K562 (cell line): ENCODE measurements around the gene HPS3. TPM values are rescaled to one million over a fixed set of nuclear protein-coding genes. Genes with fewer than 3 reads are reported as not detected.
A peak's percentile ranks its signal among the peaks of the same experiment; 100 is the strongest.

Experiments used
- ATF2 ChIP-seq: sonication (generic); formaldehyde crosslinking; IDR thresholded peaks from 2 replicates; pipeline ENCODE4 v1.8.1; 2022; ENCODE audit warnings: missing genetic modification reagents
- CEBPZ ChIP-seq: fragments of 150-350 bp; IDR thresholded peaks from 2 replicates; pipeline ENCODE4 v1.6.1; 2014; ENCODE audit warnings: low read depth, mild to moderate bottlenecking, low read length, borderline replicate concordance
- DLX4 ChIP-seq: fragments of 250-450 bp; sonication (Bioruptor Pico); IDR thresholded peaks from 2 replicates; pipeline ENCODE4 v1.6.1; 2021; ENCODE audit warnings: mild to moderate bottlenecking
- ELK1 ChIP-seq: sonication (generic); formaldehyde crosslinking; IDR thresholded peaks from 2 replicates; pipeline ENCODE4 v1.8.1; 2022; ENCODE audit warnings: missing genetic modification reagents
- FOXP4 ChIP-seq: sonication (generic); formaldehyde crosslinking; IDR thresholded peaks from 2 replicates; pipeline ENCODE4 v1.8.0; 2022; ENCODE audit warnings: mild to moderate bottlenecking, missing genetic modification reagents, borderline replicate concordance
- LEF1 ChIP-seq: fragments of 450-650 bp; IDR thresholded peaks from 2 replicates; pipeline ENCODE4 v1.6.1; 2016; ENCODE audit warnings: mild to moderate bottlenecking
- NCOR1 ChIP-seq: fragments of 450-650 bp; IDR thresholded peaks from 2 replicates; pipeline ENCODE4 v1.6.1; 2016; ENCODE audit warnings: mild to moderate bottlenecking, moderate library complexity
- NR2C1 ChIP-seq, 2 experiments: fragments of 450-650 bp; IDR thresholded peaks; 2 replicates each; pipeline ENCODE4 v1.6.1; 2017; ENCODE audit warnings: mild to moderate bottlenecking in 2 of 2, antibody characterized with exemption in 1 of 2, inconsistent platforms in 1 of 2, missing compliant biosample characterization in 1 of 2, missing genetic modification characterization in 1 of 2
- POLR2A ChIP-seq: fragments of 450-650 bp; conservative IDR thresholded peaks from 2 replicates; pipeline ENCODE4 v1.6.1; 2016
- PREB ChIP-seq: sonication (generic); formaldehyde crosslinking; IDR thresholded peaks from 2 replicates; pipeline ENCODE4 v1.8.1; 2023; ENCODE audit warnings: mild to moderate bottlenecking, missing genetic modification reagents
- RBFOX2 ChIP-seq: fragments of 200-400 bp; formaldehyde crosslinking; IDR thresholded peaks from 2 replicates; pipeline ENCODE4 v1.6.1; 2017; ENCODE audit warnings: low read depth, mild to moderate bottlenecking, low read length, moderate library complexity
- RFX5 ChIP-seq: IDR thresholded peaks from 2 replicates; pipeline ENCODE4 v1.6.1; 2011; ENCODE audit warnings: low read depth, mild to moderate bottlenecking, improper control_type of control experiment, low read length
- THRAP3 ChIP-seq: fragments of 450-650 bp; IDR thresholded peaks from 2 replicates; pipeline ENCODE4 v1.6.1; 2016; ENCODE audit warnings: mild to moderate bottlenecking, inconsistent platforms, borderline replicate concordance
- U2AF2 ChIP-seq: fragments of 200-400 bp; formaldehyde crosslinking; optimal IDR thresholded peaks from 2 replicates; pipeline ENCODE3; 2017; ENCODE audit warnings: low read depth, mild to moderate bottlenecking, low read length
- YBX1 ChIP-seq: fragments of 450-650 bp; IDR thresholded peaks from 2 replicates; pipeline ENCODE4 v1.7.1; 2016; ENCODE audit warnings: mild to moderate bottlenecking
- ZBTB26 ChIP-seq: fragments of 450-650 bp; formaldehyde crosslinking; IDR thresholded peaks from 2 replicates; pipeline ENCODE4 v1.4.0; 2022; ENCODE audit warnings: missing genetic modification characterization
- ZNF23 ChIP-seq: fragments of 250-450 bp; sonication (Bioruptor Pico); IDR thresholded peaks from 2 replicates; pipeline ENCODE4 v1.4.0; 2020; ENCODE audit warnings: mild to moderate bottlenecking
- polyA plus RNA-seq, 8 experiments: library from polyadenylated mRNA; depleted of rRNA in 4 of 8; stranded (reverse) in 5 of 8; unstranded in 3 of 8; fragments of >200 nt; fragmentation: Nextera tagmentation in 2 of 8; fragmentation: Illumina TruSeq in 1 of 8; extraction: Ambion mirVana in 2 of 8; extraction: Trizol in 1 of 8; gene quantifications; 2 replicates each; pipeline versions ENCODE4 v1.2.1 to v1.2.3, GENCODE V29; 2011 to 2014; ENCODE audit warnings: inconsistent platforms in 1 of 8, missing spikeins in 1 of 8
- total RNA-seq, 7 experiments: library from RNA; depleted of rRNA in 6 of 7; stranded (reverse); fragments of >200 nt in 6 of 7; fragmentation: Illumina TruSeq in 2 of 7; extraction: Trizol in 2 of 7; gene quantifications; 2 replicates each; pipeline versions ENCODE4 v1.2.1 to v1.2.3, GENCODE V29; 2011 to 2021; ENCODE audit warnings: low replicate concordance in 1 of 7

Gene HPS3
- total and polyA plus RNA-seq, 9 of the 15 experiments (the other 6 are each of a cell fraction or from before 2014, with no cell fraction given) = 1.2 to 11.3 (median 7.6) TPM

- no peak for TF ChIP-seq LEF1
- TF ChIP-seq RBFOX2 = no peak
- TF ChIP-seq RFX5 = no peak
- 0 out of 2 replicates have a peak, but pooled peaks have one; percentile 51 for TF ChIP-seq FOXP4
- TF ChIP-seq NCOR1 = peak; percentile 51
- no peak for TF ChIP-seq THRAP3
- TF ChIP-seq CEBPZ = no peak
- TF ChIP-seq U2AF2 = no peak
- TF ChIP-seq YBX1 = no peak
- no peak for TF ChIP-seq ATF2 (CRISPR knock-in tag)
- no peak for TF ChIP-seq POLR2A
- TF ChIP-seq ZBTB26 (CRISPR knock-in tag) = 0 out of 2 replicates have a peak, but pooled peaks have one; percentile 43
- TF ChIP-seq ELK1 = no peak
- no peak for TF ChIP-seq NR2C1 (IDR thresholded peaks at IDR 0.05)
- TF ChIP-seq NR2C1 (tag; IDR thresholded peaks at IDR 0.05) = peak; percentile 58; the same call in 1 of the 2 replicates
- no peak for TF ChIP-seq DLX4
- no peak for TF ChIP-seq PREB (CRISPR knock-in tag)
- no peak for TF ChIP-seq ZNF23 (CRISPR knock-in tag)
Measured at GRCh38 chr3:149180057-149180573, 50.7 kb downstream of the HPS3 start (continued).
